NCI-H1092 treated with DMSO at 0.1 percent for 48 hours (cell line): ENCODE data around the gene CCL14.
"Not testable (repeated sequence)": the region's sequence is repeated elsewhere in the genome, so short reads cannot be mapped to it uniquely, and the experiment has no call there.

Experiments
- DNase-seq: peaks from one replicate; lab custom pipeline; 2025; lab: John Stamatoyannopoulos, UW

Gene CCL14

GRCh38 chr17:35942588-35943186 lies 43.8 kb downstream of the CCL14 start:
- DNase-seq, result no peak

- DNase-seq, result not testable (repeated sequence)
These were observed 48.0 kb downstream of the CCL14 start for GRCh38 chr17:35938492-35938891.

DNA sequence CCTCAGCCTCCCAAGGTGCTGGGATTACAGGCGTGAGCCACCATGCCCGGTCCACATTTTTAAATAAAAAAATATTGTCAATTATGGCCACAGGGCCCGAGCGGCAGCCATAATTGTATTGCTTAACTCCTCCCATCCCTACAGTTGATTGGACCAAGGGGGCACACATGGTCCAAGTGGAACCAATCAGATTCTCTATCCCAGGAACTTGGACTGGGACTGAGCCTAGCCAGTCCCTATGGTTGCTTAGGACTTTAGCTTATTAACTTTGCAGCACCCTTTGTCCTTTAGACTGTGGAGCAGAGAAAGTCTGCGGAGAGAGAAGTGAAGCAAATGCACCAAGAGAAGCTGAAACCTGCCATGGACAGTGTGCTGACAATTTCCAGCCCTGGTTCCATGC lies 50.5 kb downstream of the CCL14 start:
- DNase-seq, result no peak

- DNase-seq, result no peak
These were observed 51.8 kb downstream of the CCL14 start for GRCh38 chr17:35934760-35935159.
